Medulla oblongata (tissue), 1 donor: ENCODE results near the gene UGT8.
A peak's percentile ranks its signal among the peaks of the same experiment; 100 is the strongest.
"Not testable (repeated sequence)": the region's sequence is repeated elsewhere in the genome, so short reads cannot be mapped to it uniquely, and the experiment has no call there.

Experiments
- DNase-seq: peaks from one replicate; pipeline ENCODE4 v3.0.0-alpha.2; 2015; ENCODE audit errors: extremely low spot score

UGT8 gene

GRCh38 chr4:114598191-114599121 lies at the start of gene UGT8:
TSS of gene UGT8 (plus strand) at chr4:114598807. CDS start at chr4:114622881, 24,074 bp downstream.
- peak; percentile 79 for DNase-seq

- DNase-seq, result no peak
Observed at GRCh38 chr4:114549638-114550037, 49.0 kb upstream of the UGT8 start.

- DNase-seq, result no peak
Observed at GRCh38 chr4:114558446-114559020, 40.1 kb upstream of the UGT8 start.

- no peak for DNase-seq
Observed at GRCh38 chr4:114561590-114561989, 37.0 kb upstream of the UGT8 start.

GRCh38 chr4:114562176-114562904 lies 36.3 kb upstream of the UGT8 start:
- no peak for DNase-seq

- no peak for DNase-seq
Observed at GRCh38 chr4:114563536-114564315, 34.9 kb upstream of the UGT8 start.

GRCh38 chr4:114577386-114577785 lies 21.2 kb upstream of the UGT8 start:
- no peak for DNase-seq

GRCh38 chr4:114582621-114583020 lies 16.0 kb upstream of the UGT8 start:
- DNase-seq, result no peak

GRCh38 chr4:114588305-114588704 lies 10.3 kb upstream of the UGT8 start:
- no peak for DNase-seq

- DNase-seq, result not testable (repeated sequence)
Observed at GRCh38 chr4:114590360-114590759, 8.2 kb upstream of the UGT8 start.

GRCh38 chr4:114593526-114593925 lies 5.1 kb upstream of the UGT8 start:
- DNase-seq, result no peak

- DNase-seq, result no peak
Observed at GRCh38 chr4:114595207-114595606, 3.4 kb upstream of the UGT8 start.

GRCh38 chr4:114595921-114596320 lies 2.7 kb upstream of the UGT8 start:
- DNase-seq, result no peak

- DNase-seq, result peak; percentile 80
Observed at GRCh38 chr4:114597410-114598115, 1.0 kb upstream of the UGT8 start.

- no peak for DNase-seq
Observed at GRCh38 chr4:114599231-114599902, 760 bp downstream of the UGT8 start.

- DNase-seq, result no peak
Observed at GRCh38 chr4:114599903-114600552, 1.4 kb downstream of the UGT8 start.

GRCh38 chr4:114600672-114601071 lies 2.1 kb downstream of the UGT8 start:
- DNase-seq, result peak; percentile 53

- peak; percentile 71 for DNase-seq
Observed at GRCh38 chr4:114601304-114602052, 2.9 kb downstream of the UGT8 start.

GRCh38 chr4:114603497-114603896 lies 4.9 kb downstream of the UGT8 start:
- no peak for DNase-seq
